ENCODE data around the gene DCC. TPM values are rescaled to one million over a fixed set of nuclear protein-coding genes. Genes with fewer than 3 reads are reported as not detected.

DCC gene
- polyA plus RNA-seq, 1 experiment, result 0.67 TPM

- DNase-seq (ENCODE audit: low read depth, low spot score), result no peak
- H3K27ac ChIP-seq (ENCODE audit: low read depth, low read length), result no peak overlapping the region
- no peaks in the 10 kb centered on the region for H3K9me3 ChIP-seq (ENCODE audit: control insufficient read depth, insufficient read depth, low read length)
- TF ChIP-seq CTCF (IDR thresholded peaks at IDR 0.05; ENCODE audit: low read depth, low read length), result no peak
- no peaks in the 10 kb centered on the region for H3K27me3 ChIP-seq (ENCODE audit: control insufficient read depth, insufficient read depth, low read length)
- ChIA-PET POLR2A (no interaction called here), CTCF (no interaction called here)
- no peak overlapping the region for H3K4me3 ChIP-seq (ENCODE audit: low read depth, low read length)
These were observed 170.1 kb downstream of the DCC start for GRCh38 chr18:52510139-52510538.

GRCh38 chr18:52518086-52518485, 178.1 kb downstream of the DCC start:
- Histone ChIP-seq H3K27me3 (ENCODE audit: control insufficient read depth, insufficient read depth, low read length) (no peaks in the 10 kb centered on the region), H3K4me3 (ENCODE audit: low read depth, low read length) (no peak overlapping the region), H3K9me3 (ENCODE audit: control insufficient read depth, insufficient read depth, low read length) (no peaks in the 10 kb centered on the region), H3K27ac (ENCODE audit: low read depth, low read length) (no peak overlapping the region)
- ChIA-PET CTCF (no interaction called here), POLR2A (no interaction called here)
- TF ChIP-seq CTCF (IDR thresholded peaks at IDR 0.05; ENCODE audit: low read depth, low read length), result no peak
- DNase-seq (ENCODE audit: low read depth, low spot score), result no peak

- POLR2A ChIA-PET, result no interaction called here
- Histone ChIP-seq H3K27ac (ENCODE audit: low read depth, low read length) (no peak overlapping the region), H3K27me3 (ENCODE audit: control insufficient read depth, insufficient read depth, low read length) (no peaks in the 10 kb centered on the region), H3K4me3 (ENCODE audit: low read depth, low read length) (no peak overlapping the region), H3K9me3 (ENCODE audit: control insufficient read depth, insufficient read depth, low read length) (no peaks in the 10 kb centered on the region)
- no peak for TF ChIP-seq CTCF (IDR thresholded peaks at IDR 0.05; ENCODE audit: low read depth, low read length)
- DNase-seq (ENCODE audit: low read depth, low spot score), result no peak
- CTCF ChIA-PET, result no interaction called here
These were observed 179.0 kb downstream of the DCC start for GRCh38 chr18:52519021-52519420.

GRCh38 chr18:52523566-52523965, 183.6 kb downstream of the DCC start:
- TF ChIP-seq CTCF (IDR thresholded peaks at IDR 0.05; ENCODE audit: low read depth, low read length), result no peak
- DNase-seq (ENCODE audit: low read depth, low spot score), result no peak
- Histone ChIP-seq H3K4me3 (ENCODE audit: low read depth, low read length) (no peak overlapping the region), H3K27ac (ENCODE audit: low read depth, low read length) (no peak overlapping the region), H3K9me3 (ENCODE audit: control insufficient read depth, insufficient read depth, low read length) (no peaks in the 10 kb centered on the region), H3K27me3 (ENCODE audit: control insufficient read depth, insufficient read depth, low read length) (no peaks in the 10 kb centered on the region)
- POLR2A ChIA-PET, result no interaction called here
- CTCF ChIA-PET, result no interaction called here

GRCh38 chr18:52531836-52532235, 191.8 kb downstream of the DCC start:
- Histone ChIP-seq H3K27me3 (ENCODE audit: control insufficient read depth, insufficient read depth, low read length) (no peaks in the 10 kb centered on the region), H3K9me3 (ENCODE audit: control insufficient read depth, insufficient read depth, low read length) (no peaks in the 10 kb centered on the region), H3K27ac (ENCODE audit: low read depth, low read length) (no peak overlapping the region), H3K4me3 (ENCODE audit: low read depth, low read length) (no peak overlapping the region)
- POLR2A ChIA-PET, result no interaction called here
- CTCF ChIA-PET, result no interaction called here
- DNase-seq (ENCODE audit: low read depth, low spot score), result no peak
- no peak for TF ChIP-seq CTCF (IDR thresholded peaks at IDR 0.05; ENCODE audit: low read depth, low read length)

Data from AG04450 (cell line).